Measurements from ENCODE around the gene ROPN1L.
"Not testable (repeated sequence)": the region's sequence is repeated elsewhere in the genome, so short reads cannot be mapped to it uniquely, and the experiment has no call there.

ROPN1L gene

DNA sequence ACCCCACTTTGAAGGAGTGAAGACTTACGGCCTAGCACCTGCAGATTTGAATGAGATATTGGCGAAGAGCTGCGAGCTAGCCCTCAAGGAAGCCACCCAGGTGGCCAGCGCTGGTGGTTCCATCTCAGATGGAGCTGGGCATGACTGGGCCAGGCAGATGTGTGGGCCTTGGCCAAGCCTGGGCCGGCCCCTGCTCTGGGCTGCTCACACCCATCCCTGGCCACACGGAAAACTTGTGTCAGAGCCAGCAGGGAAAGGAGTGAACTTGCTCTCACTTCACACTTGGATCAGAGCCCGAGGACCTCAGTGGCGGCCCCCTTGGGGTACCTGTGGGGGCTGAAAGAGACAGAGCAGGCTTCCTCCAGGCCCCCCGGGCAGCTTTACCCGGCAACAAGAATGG, 44.2 kb downstream of the ROPN1L start:
- Mint-ChIP-seq H3K27me3 (peaks cover 3% of the 10 kb centered on the region), H3K9me3 (no peaks in the 10 kb centered on the region), H3K36me3 (no peaks in the 10 kb centered on the region), H3K4me3 (no peak overlapping the region), H3K27ac (no peak overlapping the region), H3K4me1 (peaks cover 30% of the 10 kb centered on the region)
- DNase-seq (ENCODE audit: low spot score in 2 of 2) = no peak
- no peak for ATAC-seq (ENCODE audit: low read depth)

DNA sequence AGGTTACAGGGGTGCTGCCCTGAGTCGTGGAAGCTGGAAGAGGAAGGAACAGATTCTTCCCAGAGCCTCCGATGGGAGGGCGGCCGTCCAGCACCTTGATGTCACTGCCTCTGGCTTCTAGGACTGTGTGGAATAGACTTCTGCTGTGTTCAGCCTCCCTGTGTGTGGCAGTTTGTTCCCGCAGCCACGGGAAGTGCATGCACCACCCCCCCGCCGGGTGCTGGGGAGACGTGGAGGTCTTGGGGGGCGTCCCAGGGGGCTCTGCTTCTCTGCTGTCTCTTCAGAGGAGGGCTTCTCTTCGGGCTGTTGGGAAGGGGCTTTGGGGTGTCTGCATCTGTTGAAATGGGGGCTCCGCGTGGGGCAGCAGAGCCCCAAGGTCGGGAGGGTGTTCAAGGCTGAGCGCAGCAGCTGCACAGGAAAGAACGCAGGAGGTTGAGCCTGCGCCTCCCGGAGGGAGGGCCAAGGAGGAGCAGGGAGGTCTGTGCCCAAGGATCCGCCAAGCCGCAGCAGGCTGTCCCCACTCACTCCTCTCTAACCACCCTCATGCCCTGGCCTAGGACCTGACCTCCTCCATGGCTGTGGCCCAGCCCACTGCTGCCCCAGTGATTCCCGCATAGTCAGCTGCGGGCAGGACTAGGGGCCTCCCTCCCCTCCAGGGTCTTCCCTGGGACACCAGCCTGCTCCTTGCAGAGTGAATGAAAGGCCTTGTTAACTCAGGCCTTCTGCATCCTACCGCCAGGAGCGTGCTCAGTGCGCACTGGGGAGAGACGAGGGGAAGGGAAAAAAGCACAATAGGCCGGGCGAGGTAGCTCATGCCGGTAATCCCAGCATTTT, 45.0 kb downstream of the ROPN1L start:
- no peak overlapping the region for H3K27ac Mint-ChIP-seq
- DNase-seq (ENCODE audit: low spot score in 2 of 2) (no peak), ATAC-seq (ENCODE audit: low read depth) (no peak)
- peaks cover 1% of the 10 kb centered on the region for H3K27me3 Mint-ChIP-seq
- no peak overlapping the region for H3K4me3 Mint-ChIP-seq
- H3K36me3 Mint-ChIP-seq = no peaks in the 10 kb centered on the region
- peaks cover 23% of the 10 kb centered on the region for H3K4me1 Mint-ChIP-seq
- no peaks in the 10 kb centered on the region for H3K9me3 Mint-ChIP-seq

DNA sequence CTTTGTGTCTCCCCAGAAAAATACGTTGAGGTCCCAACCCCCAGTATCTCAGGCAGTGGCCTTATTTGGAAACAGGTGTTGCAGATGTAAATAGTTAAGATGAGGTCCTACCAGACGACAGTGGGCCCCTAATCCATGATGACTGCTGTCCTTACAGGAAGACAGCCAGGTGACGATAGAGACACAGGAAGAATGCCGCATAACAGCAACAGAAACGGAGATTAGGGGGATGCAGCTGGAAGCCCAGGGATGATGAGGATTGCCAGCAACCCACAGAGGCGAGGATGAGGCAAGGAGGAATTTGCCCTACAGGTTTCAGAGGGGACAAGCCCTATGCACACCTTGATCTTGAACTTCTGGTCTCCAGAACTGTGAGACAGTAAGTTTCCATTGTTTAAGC, 46.5 kb downstream of the ROPN1L start:
- no peak overlapping the region for H3K27ac Mint-ChIP-seq
- no peaks in the 10 kb centered on the region for H3K36me3 Mint-ChIP-seq
- H3K9me3 Mint-ChIP-seq = no peaks in the 10 kb centered on the region
- H3K4me1 Mint-ChIP-seq = peaks cover 24% of the 10 kb centered on the region
- peaks cover 1% of the 10 kb centered on the region for H3K27me3 Mint-ChIP-seq
- H3K4me3 Mint-ChIP-seq = no peak overlapping the region
- DNase-seq (ENCODE audit: low spot score in 2 of 2) (no peak), ATAC-seq (ENCODE audit: low read depth) (no peak)

DNA sequence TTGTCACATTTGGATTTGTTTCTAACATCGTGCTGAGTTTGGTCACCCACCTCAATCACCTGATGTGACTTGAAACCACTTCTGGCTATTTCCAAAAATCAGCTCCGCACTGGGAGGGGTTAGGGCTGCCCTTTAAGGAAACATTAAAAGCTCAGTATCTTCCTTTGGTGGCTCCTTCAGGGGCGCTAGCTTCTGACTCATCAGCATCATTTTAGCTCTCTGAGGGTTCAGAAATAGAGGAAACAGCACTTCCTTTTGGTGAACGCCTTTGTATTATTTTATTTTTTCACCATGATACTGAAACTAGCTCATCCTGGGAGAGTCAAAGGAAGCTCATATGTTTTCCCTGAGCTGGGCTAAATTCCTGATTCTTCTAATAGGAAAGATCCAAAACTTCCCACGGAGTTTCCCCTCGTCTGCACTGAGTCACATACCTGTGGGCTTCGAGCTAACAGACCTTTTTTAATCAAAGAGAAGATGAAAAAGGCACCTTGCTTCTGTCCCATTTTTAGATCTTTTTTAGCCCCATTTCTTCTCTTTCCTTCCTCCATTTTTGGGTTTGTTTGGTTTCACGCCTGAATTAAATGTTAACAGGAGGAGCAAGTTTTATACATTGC, 48.2 kb downstream of the ROPN1L start:
- Mint-ChIP-seq H3K9me3 (peaks cover 5% of the 10 kb centered on the region), H3K27me3 (no peaks in the 10 kb centered on the region), H3K36me3 (no peaks in the 10 kb centered on the region), H3K4me1 (peaks cover 32% of the 10 kb centered on the region), H3K4me3 (peak overlapping the region; percentile 54), H3K27ac (no peak overlapping the region)
- peak; percentile 96 for ATAC-seq (ENCODE audit: low read depth)
- peak in 1 of 2 donors; percentile 31 for DNase-seq (ENCODE audit: low spot score in 2 of 2)

DNA sequence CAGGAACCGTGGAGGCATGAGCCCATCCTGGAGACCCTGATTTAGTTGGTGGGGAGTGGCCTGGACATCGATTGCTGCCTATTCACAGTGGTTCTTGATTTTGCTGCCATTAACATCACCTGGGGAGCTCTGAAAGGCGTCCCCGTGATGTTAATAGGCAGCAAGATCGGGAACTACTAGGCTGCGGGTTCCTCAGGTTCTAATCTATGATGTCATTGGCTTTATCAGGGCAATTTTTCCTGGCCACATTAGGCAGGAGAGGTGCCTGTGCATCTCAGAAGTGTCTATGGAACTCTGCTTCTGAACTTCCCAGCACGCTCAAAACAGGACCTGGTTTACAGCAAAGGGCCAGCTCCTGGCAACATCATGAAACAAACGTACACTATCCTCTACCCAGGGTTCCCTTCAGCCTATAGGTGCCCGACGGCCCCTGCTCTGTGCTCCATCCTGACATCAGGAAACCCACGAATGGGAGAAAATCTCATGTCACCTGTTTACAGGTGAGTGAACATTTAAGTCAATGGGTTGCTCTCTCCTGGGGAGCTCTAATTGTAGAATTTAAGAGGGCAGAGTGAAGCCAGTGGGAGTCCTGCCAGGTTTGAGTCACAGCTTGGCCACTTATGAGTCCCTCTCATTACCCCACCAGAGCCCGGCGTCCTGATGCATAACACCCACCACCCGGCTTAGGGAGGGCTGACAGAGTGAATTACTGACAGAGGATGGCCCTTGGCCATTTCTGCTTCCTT, 49.4 kb downstream of the ROPN1L start:
- Mint-ChIP-seq H3K9me3 (peaks cover 7% of the 10 kb centered on the region), H3K27ac (no peak overlapping the region), H3K4me1 (peaks cover 28% of the 10 kb centered on the region), H3K27me3 (no peaks in the 10 kb centered on the region), H3K36me3 (no peaks in the 10 kb centered on the region), H3K4me3 (no peak overlapping the region)
- ATAC-seq (ENCODE audit: low read depth) (no peak), DNase-seq (ENCODE audit: low spot score in 2 of 2) (no peak)

- Mint-ChIP-seq H3K27ac (no peak overlapping the region), H3K36me3 (no peaks in the 10 kb centered on the region), H3K4me1 (peaks cover 28% of the 10 kb centered on the region), H3K4me3 (no peak overlapping the region), H3K27me3 (no peaks in the 10 kb centered on the region), H3K9me3 (peaks cover 7% of the 10 kb centered on the region)
- DNase-seq (ENCODE audit: low spot score in 2 of 2) (no peak), ATAC-seq (ENCODE audit: low read depth) (no peak)
These were observed 50.0 kb downstream of the ROPN1L start for GRCh38 chr5:10491673-10492026.

- DNase-seq (ENCODE audit: low spot score in 2 of 2) = no peak
- no peak overlapping the region for H3K4me3 Mint-ChIP-seq
- no peak for ATAC-seq (ENCODE audit: low read depth)
- H3K4me1 Mint-ChIP-seq = peaks cover 24% of the 10 kb centered on the region
- no peak overlapping the region for H3K27ac Mint-ChIP-seq
- no peaks in the 10 kb centered on the region for H3K36me3 Mint-ChIP-seq
- no peaks in the 10 kb centered on the region for H3K27me3 Mint-ChIP-seq
- peaks cover 7% of the 10 kb centered on the region for H3K9me3 Mint-ChIP-seq
These were observed 52.2 kb downstream of the ROPN1L start for GRCh38 chr5:10493884-10494283.

DNA sequence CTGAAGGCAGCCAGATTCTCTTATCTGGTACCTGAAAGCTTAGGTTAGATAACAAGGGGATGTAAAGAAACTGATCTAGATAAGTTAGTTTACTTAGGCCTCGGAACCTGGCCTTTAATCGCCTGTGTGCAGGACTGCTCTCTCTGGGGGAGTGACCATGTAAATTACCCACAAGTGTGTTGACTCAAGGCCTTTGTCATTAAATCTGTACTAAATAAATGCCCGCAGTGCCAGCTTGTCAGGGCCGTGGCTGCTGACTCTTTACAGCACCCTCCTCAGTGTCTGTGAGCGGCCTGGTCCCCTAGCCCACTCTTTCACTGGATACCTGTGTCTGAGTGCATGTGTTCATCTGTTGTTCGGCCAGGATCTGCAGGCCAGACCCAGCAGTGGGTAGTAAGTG, 52.8 kb downstream of the ROPN1L start:
- H3K9me3 Mint-ChIP-seq; DNase-seq (ENCODE audit: low spot score in 2 of 2); H3K27ac Mint-ChIP-seq; H3K4me3 Mint-ChIP-seq; H3K36me3 Mint-ChIP-seq; ATAC-seq (ENCODE audit: low read depth); H3K27me3 Mint-ChIP-seq: not testable (repeated sequence)
- peaks cover 22% of the 10 kb centered on the region for H3K4me1 Mint-ChIP-seq

DNA sequence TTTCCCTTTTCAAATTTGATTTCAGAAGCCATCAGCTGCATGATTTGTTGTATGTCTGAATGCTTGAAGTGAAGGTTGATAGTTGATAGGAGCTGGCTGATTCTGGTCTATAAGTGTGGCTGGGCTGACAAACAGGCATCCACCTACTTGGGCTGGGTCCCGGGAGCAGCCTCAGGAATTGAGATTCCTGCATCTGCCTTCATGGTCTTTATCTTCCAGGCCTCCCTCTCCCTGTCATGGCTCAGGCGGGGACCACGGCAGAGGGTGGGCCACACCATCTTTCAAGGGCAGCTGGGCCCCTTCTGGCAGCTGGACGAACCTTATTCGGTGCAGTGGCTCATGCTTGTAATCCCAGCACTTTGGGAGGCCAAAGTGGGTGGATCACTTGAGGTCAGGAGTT, 55.9 kb downstream of the ROPN1L start:
- peaks cover 11% of the 10 kb centered on the region for H3K4me1 Mint-ChIP-seq
- H3K36me3 Mint-ChIP-seq = no peaks in the 10 kb centered on the region
- peaks cover 7% of the 10 kb centered on the region for H3K9me3 Mint-ChIP-seq
- no peak overlapping the region for H3K27ac Mint-ChIP-seq
- DNase-seq (ENCODE audit: low spot score in 2 of 2) (no peak), ATAC-seq (ENCODE audit: low read depth) (no peak)
- H3K4me3 Mint-ChIP-seq = no peak overlapping the region
- no peaks in the 10 kb centered on the region for H3K27me3 Mint-ChIP-seq

DNA sequence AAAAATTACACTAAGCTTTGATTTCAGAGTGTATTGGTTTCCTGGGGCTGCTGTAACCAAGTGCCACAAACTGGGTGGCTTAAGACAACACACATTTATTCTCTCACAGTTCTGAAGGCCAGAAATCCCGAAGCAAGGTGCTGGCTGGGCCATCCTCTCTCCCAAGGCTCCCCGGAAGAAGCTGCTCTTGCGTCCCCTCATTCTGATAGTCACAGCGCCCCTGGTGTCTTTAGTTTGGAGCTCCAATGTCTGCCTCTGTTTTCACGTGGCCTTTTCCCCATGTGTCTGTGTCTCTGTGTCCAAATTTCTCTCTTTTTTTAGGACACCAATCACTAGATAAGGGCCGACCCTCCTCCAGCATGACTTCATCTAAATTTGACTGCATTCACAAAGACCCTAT, 56.7 kb downstream of the ROPN1L start:
- DNase-seq (ENCODE audit: low spot score in 2 of 2) = no peak
- peaks cover 6% of the 10 kb centered on the region for H3K4me1 Mint-ChIP-seq
- peaks cover 7% of the 10 kb centered on the region for H3K9me3 Mint-ChIP-seq
- no peak for ATAC-seq (ENCODE audit: low read depth)
- no peak overlapping the region for H3K27ac Mint-ChIP-seq
- no peaks in the 10 kb centered on the region for H3K27me3 Mint-ChIP-seq
- H3K36me3 Mint-ChIP-seq = no peaks in the 10 kb centered on the region
- no peak overlapping the region for H3K4me3 Mint-ChIP-seq

DNA sequence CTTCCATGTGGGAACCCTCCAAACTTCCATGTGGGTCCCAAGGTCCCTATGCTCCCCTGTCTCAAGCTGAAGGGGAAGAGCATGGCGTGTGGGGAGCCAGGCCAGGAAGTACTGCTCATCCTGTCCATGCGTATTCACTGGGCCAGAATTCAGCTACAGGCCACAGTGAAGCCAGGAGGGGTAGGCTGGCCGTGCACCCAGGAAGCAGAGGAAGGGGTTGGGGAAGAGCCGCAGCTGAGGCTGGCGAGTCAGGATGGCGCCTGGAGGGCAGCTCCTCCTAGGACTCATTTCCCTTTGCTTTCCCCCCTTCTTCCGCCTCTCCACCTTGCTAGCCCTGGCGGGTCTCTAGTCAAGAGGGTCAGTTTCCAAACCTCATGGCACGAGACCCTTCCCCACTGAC, 57.4 kb downstream of the ROPN1L start:
- H3K27me3 Mint-ChIP-seq = no peaks in the 10 kb centered on the region
- ATAC-seq (ENCODE audit: low read depth) (no peak), DNase-seq (ENCODE audit: low spot score in 2 of 2) (no peak)
- H3K4me1 Mint-ChIP-seq = peaks cover 1% of the 10 kb centered on the region
- no peaks in the 10 kb centered on the region for H3K36me3 Mint-ChIP-seq
- peaks cover 5% of the 10 kb centered on the region for H3K9me3 Mint-ChIP-seq
- H3K4me3 Mint-ChIP-seq = no peak overlapping the region
- H3K27ac Mint-ChIP-seq = no peak overlapping the region

DNA sequence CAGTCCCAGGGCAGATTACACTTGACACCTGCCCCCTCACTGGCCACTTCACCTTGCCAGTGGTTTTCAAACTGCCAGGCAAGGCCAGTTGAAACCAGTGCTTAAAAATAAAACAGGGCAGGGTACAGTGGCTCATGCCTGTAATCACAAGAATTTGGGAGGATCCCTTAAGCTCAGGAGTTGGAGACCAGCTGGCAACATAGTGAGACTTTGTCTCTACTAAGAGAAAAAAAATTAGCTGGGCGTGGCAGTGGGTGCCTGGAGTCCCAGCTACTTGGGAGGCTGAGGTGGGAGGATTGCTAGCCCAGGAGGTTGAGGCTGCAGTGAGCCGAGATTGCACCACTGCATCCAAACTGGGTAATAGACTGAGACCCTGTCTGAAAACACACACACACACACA, 58.1 kb downstream of the ROPN1L start:
- no peak for DNase-seq (ENCODE audit: low spot score in 2 of 2)
- H3K4me3 Mint-ChIP-seq = no peak overlapping the region
- no peaks in the 10 kb centered on the region for H3K27me3 Mint-ChIP-seq
- no peak overlapping the region for H3K27ac Mint-ChIP-seq
- H3K4me1 Mint-ChIP-seq = no peaks in the 10 kb centered on the region
- no peaks in the 10 kb centered on the region for H3K36me3 Mint-ChIP-seq
- peaks cover 3% of the 10 kb centered on the region for H3K9me3 Mint-ChIP-seq
- ATAC-seq (ENCODE audit: low read depth) = no peak

- ATAC-seq (ENCODE audit: low read depth) (no peak), DNase-seq (ENCODE audit: low spot score in 2 of 2) (no peak)
- H3K4me1 Mint-ChIP-seq = peaks cover 8% of the 10 kb centered on the region
- H3K9me3 Mint-ChIP-seq = peaks cover 1% of the 10 kb centered on the region
- no peak overlapping the region for H3K27ac Mint-ChIP-seq
- H3K36me3 Mint-ChIP-seq = no peaks in the 10 kb centered on the region
- H3K4me3 Mint-ChIP-seq = no peak overlapping the region
- H3K27me3 Mint-ChIP-seq = no peaks in the 10 kb centered on the region
These were observed 59.0 kb downstream of the ROPN1L start for GRCh38 chr5:10500669-10501068.

DNA sequence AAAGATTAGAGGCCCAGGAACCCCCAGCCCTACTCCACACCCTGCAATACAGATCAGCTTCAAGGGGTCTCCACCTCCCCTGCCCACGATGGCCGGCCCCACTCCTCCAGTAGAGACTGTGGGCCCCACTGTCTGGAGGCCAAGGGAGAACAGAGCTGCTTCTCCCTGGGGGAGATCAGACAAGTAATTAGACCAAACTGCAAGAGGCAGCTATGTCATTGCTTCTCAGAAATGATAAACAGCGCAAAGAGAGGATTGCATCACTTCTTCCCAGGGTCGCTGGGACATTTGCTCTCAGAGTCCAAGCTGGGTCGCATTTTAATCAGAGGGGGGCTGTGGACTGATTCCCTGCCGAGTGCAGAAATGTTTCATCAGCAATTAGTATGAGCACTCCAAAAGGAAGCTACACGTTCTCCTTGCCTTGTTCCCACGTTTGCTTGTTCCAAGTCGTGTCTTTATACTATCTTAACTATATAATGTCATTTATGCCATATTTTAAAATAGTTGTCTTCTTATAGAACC, 59.9 kb downstream of the ROPN1L start:
- no peak for DNase-seq (ENCODE audit: low spot score in 2 of 2)
- Mint-ChIP-seq H3K9me3 (peaks cover 1% of the 10 kb centered on the region), H3K27ac (no peak overlapping the region), H3K4me1 (peaks cover 13% of the 10 kb centered on the region), H3K4me3 (no peak overlapping the region), H3K36me3 (no peaks in the 10 kb centered on the region), H3K27me3 (no peaks in the 10 kb centered on the region)
- ATAC-seq (ENCODE audit: low read depth) = no peak
